ENCODE results near the gene C18orf63.

GRCh38 chr18:74290794-74291471 lies 24.7 kb upstream of the C18orf63 start:
- peak in 4 of 6 experiments; percentile 15 to 31 (median 24) for TF ChIP-seq CTCF (IDR thresholded peaks at IDR 0.05)
- TF ChIP-seq POLR2A (IDR thresholded peaks at IDR 0.05): peak in 1 of 4 donors; percentile 7

Measured in upper lobe of left lung (tissue), 4 donors.